Astrocyte (in vitro differentiated cells and primary cell): ENCODE data around the gene GRAMD1B.

ENCODE experiments used
- EZH2 ChIP-seq: IDR thresholded peaks from 2 replicates; pipeline ENCODE4 v1.6.1; 2012; ENCODE audit warnings: mild to moderate bottlenecking, low read length, inconsistent platforms; ENCODE audit not compliant: insufficient read depth
- TF ChIP-seq, protein P1 (sequence below): IDR thresholded peaks from 2 replicates; pipeline ENCODE4 v1.5.1; 2011; ENCODE audit warnings: low read depth, mild to moderate bottlenecking, inconsistent platforms, low read length, moderate library complexity; ENCODE audit not compliant: insufficient read depth

- TF ChIP-seq, protein P1, sequence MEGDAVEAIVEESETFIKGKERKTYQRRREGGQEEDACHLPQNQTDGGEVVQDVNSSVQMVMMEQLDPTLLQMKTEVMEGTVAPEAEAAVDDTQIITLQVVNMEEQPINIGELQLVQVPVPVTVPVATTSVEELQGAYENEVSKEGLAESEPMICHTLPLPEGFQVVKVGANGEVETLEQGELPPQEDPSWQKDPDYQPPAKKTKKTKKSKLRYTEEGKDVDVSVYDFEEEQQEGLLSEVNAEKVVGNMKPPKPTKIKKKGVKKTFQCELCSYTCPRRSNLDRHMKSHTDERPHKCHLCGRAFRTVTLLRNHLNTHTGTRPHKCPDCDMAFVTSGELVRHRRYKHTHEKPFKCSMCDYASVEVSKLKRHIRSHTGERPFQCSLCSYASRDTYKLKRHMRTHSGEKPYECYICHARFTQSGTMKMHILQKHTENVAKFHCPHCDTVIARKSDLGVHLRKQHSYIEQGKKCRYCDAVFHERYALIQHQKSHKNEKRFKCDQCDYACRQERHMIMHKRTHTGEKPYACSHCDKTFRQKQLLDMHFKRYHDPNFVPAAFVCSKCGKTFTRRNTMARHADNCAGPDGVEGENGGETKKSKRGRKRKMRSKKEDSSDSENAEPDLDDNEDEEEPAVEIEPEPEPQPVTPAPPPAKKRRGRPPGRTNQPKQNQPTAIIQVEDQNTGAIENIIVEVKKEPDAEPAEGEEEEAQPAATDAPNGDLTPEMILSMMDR: no peak
- no peak for TF ChIP-seq EZH2
Observed at GRCh38 chr11:123487157-123487744, 57.2 kb downstream of the GRAMD1B start.
